ENCODE measurements around the gene DIP2B. TPM values are rescaled to one million over a fixed set of nuclear protein-coding genes. Genes with fewer than 3 reads are reported as not detected.

Gene DIP2B
- total RNA-seq, 1 donor = 32.6 TPM

GRCh38 chr12:50571786-50572185 lies 67.0 kb downstream of the DIP2B start:
- no peak for DNase-seq (ENCODE audit: low read depth in 2 of 3, low spot score in 2 of 3)

- DNase-seq (ENCODE audit: low read depth in 2 of 3, low spot score in 2 of 3) = peak in 1 of 3 donors; percentile 44
Measured at GRCh38 chr12:50572287-50572686, 67.5 kb downstream of the DIP2B start.

- no peak for DNase-seq (ENCODE audit: low read depth in 2 of 3, low spot score in 2 of 3)
Measured at GRCh38 chr12:50572760-50573159, 68.0 kb downstream of the DIP2B start.

GRCh38 chr12:50573271-50573670 lies 68.5 kb downstream of the DIP2B start:
- DNase-seq (ENCODE audit: low read depth in 2 of 3, low spot score in 2 of 3) = no peak

GRCh38 chr12:50574601-50575348 lies 70.0 kb downstream of the DIP2B start:
- no peak for DNase-seq (ENCODE audit: low read depth in 2 of 3, low spot score in 2 of 3)

- no peak for DNase-seq (ENCODE audit: low read depth in 2 of 3, low spot score in 2 of 3)
Measured at GRCh38 chr12:50579757-50580267, 75.0 kb downstream of the DIP2B start.

- DNase-seq (ENCODE audit: low read depth in 2 of 3, low spot score in 2 of 3) = no peak
Measured at GRCh38 chr12:50580436-50580835, 75.7 kb downstream of the DIP2B start.

GRCh38 chr12:50581226-50582184 lies 76.7 kb downstream of the DIP2B start:
- no peak for DNase-seq (ENCODE audit: low read depth in 2 of 3, low spot score in 2 of 3)

GRCh38 chr12:50584135-50584534 lies 79.3 kb downstream of the DIP2B start:
- DNase-seq (ENCODE audit: low read depth in 2 of 3, low spot score in 2 of 3) = no peak

- DNase-seq (ENCODE audit: low read depth in 2 of 3, low spot score in 2 of 3) = peak in 2 of 3 donors; percentile 19 to 23
Measured at GRCh38 chr12:50589650-50590435, 85.1 kb downstream of the DIP2B start.

- no peak for DNase-seq (ENCODE audit: low read depth in 2 of 3, low spot score in 2 of 3)
Measured at GRCh38 chr12:50590869-50591268, 86.1 kb downstream of the DIP2B start.

GRCh38 chr12:50595667-50596066 lies 90.9 kb downstream of the DIP2B start:
- no peak for DNase-seq (ENCODE audit: low read depth in 2 of 3, low spot score in 2 of 3)

- peak; percentile 11 to 57 (median 20) for DNase-seq (ENCODE audit: low read depth in 2 of 3, low spot score in 2 of 3)
Measured at GRCh38 chr12:50597200-50598195, 92.7 kb downstream of the DIP2B start.

GRCh38 chr12:50598321-50598862 lies 93.6 kb downstream of the DIP2B start:
- DNase-seq (ENCODE audit: low read depth in 2 of 3, low spot score in 2 of 3) = no peak

- no peak for DNase-seq (ENCODE audit: low read depth in 2 of 3, low spot score in 2 of 3)
Measured at GRCh38 chr12:50599366-50600095, 94.7 kb downstream of the DIP2B start.

GRCh38 chr12:50600364-50600763 lies 95.6 kb downstream of the DIP2B start:
- DNase-seq (ENCODE audit: low read depth in 2 of 3, low spot score in 2 of 3) = no peak

- no peak for DNase-seq (ENCODE audit: low read depth in 2 of 3, low spot score in 2 of 3)
Measured at GRCh38 chr12:50603817-50604639, 99.2 kb downstream of the DIP2B start.

- no peak for DNase-seq (ENCODE audit: low read depth in 2 of 3, low spot score in 2 of 3)
Measured at GRCh38 chr12:50604640-50604920, 99.8 kb downstream of the DIP2B start.
